Endothelial cell of umbilical vein (primary cell): ENCODE data around the gene MUC7.

Source experiments
- EZH2 ChIP-seq: IDR thresholded peaks from 2 replicates; pipeline ENCODE4 v1.6.1; 2012; ENCODE audit warnings: borderline replicate concordance, low read depth, mild to moderate bottlenecking, moderate library complexity, low read length, inconsistent platforms; ENCODE audit not compliant: severe bottlenecking
- FOS ChIP-seq: IDR thresholded peaks from 2 replicates; pipeline ENCODE4 v1.6.1; 2011; ENCODE audit warnings: mild to moderate bottlenecking, low read length, moderate library complexity, borderline replicate concordance; ENCODE audit not compliant: insufficient read depth
- GATA2 ChIP-seq: IDR thresholded peaks from 2 replicates; pipeline ENCODE4 v1.7.0; 2011; ENCODE audit warnings: low read depth, mild to moderate bottlenecking, moderate library complexity, mixed read lengths, low read length; ENCODE audit not compliant: insufficient read length, insufficient read depth
- JUN ChIP-seq: IDR thresholded peaks from 2 replicates; pipeline ENCODE4 v1.6.1; 2011; ENCODE audit warnings: borderline replicate concordance, low read depth; ENCODE audit not compliant: insufficient read length, insufficient read depth
- MYC ChIP-seq: IDR thresholded peaks from one replicate; pipeline ENCODE4 v1.6.1; 2011; ENCODE audit warnings: mild to moderate bottlenecking, low read depth, low read length
- POLR2A ChIP-seq: IDR thresholded peaks from 2 replicates; pipeline ENCODE4 v1.6.1; 2012; ENCODE audit warnings: low read depth, mild to moderate bottlenecking, control low read depth, low read length
- POLR2AphosphoS5 ChIP-seq: IDR thresholded peaks from 2 replicates; pipeline ENCODE4 v1.6.1; 2012; ENCODE audit warnings: low read depth, mild to moderate bottlenecking, control low read depth, low read length, moderate library complexity; ENCODE audit not compliant: insufficient read depth
- TF ChIP-seq, protein P1 (sequence below), 2 donors: IDR thresholded peaks; 1 replicate in 1 of 2; 2 replicates in 1 of 2; pipeline ENCODE4 v1.5.1; 2011; ENCODE audit warnings: low read length in 2 of 2, mild to moderate bottlenecking in 2 of 2, moderate library complexity in 2 of 2, control low read depth in 1 of 2, inconsistent platforms in 1 of 2, low read depth in 1 of 2; ENCODE audit not compliant: insufficient read depth in 1 of 2; ENCODE audit errors: extremely low read depth in 1 of 2
- TF ChIP-seq, protein P2 (sequence below): IDR thresholded peaks from 2 replicates; pipeline ENCODE4 v1.6.1; 2011; ENCODE audit not compliant: insufficient read depth, insufficient read length

DNA sequence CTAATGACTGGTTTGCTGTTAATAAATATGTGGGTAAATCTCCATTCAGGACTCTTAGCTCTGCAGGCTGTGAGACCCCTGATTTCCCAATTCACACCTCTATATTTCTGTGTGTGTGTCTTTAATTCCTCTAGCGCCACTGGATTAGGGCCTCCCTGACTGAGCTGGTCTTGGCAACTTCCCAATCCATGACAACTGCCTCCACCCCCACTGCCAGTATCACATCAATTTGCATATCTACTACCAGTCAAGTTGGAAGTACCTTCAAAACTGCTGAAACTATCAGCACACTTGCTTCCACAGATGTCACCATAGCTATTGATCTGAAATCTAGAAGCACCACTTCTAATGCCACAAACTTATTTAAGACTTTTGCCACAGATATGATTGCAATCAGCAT, 46.7 kb upstream of the MUC7 start:
- TF ChIP-seq, protein P1, sequence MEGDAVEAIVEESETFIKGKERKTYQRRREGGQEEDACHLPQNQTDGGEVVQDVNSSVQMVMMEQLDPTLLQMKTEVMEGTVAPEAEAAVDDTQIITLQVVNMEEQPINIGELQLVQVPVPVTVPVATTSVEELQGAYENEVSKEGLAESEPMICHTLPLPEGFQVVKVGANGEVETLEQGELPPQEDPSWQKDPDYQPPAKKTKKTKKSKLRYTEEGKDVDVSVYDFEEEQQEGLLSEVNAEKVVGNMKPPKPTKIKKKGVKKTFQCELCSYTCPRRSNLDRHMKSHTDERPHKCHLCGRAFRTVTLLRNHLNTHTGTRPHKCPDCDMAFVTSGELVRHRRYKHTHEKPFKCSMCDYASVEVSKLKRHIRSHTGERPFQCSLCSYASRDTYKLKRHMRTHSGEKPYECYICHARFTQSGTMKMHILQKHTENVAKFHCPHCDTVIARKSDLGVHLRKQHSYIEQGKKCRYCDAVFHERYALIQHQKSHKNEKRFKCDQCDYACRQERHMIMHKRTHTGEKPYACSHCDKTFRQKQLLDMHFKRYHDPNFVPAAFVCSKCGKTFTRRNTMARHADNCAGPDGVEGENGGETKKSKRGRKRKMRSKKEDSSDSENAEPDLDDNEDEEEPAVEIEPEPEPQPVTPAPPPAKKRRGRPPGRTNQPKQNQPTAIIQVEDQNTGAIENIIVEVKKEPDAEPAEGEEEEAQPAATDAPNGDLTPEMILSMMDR (IDR thresholded peaks at IDR 0.05; ENCODE audit: extremely low read depth in 1 of 2, insufficient read depth in 1 of 2, low read depth in 1 of 2, low read length in 2 of 2): no peak
- TF ChIP-seq POLR2A (no peak), EZH2 (no peak), MYC (no peak), POLR2AphosphoS5 (no peak), FOS (no peak), GATA2 (no peak), JUN (no peak)
- TF ChIP-seq, protein P2, sequence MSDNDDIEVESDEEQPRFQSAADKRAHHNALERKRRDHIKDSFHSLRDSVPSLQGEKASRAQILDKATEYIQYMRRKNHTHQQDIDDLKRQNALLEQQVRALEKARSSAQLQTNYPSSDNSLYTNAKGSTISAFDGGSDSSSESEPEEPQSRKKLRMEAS: no peak
